Upper lobe of left lung (tissue), 6 donors: ENCODE data around the gene POU2F2. TPM values are rescaled to one million over a fixed set of nuclear protein-coding genes. Genes with fewer than 3 reads are reported as not detected.
"Not testable (repeated sequence)": the region's sequence is repeated elsewhere in the genome, so short reads cannot be mapped to it uniquely, and the experiment has no call there.

Source experiments
- ATAC-seq, 2 donors: fragments of 200-7000 bp; cut with Tn5 transposase; one replicate each; pipeline ENCODE4 v1.9.1; 2022; ENCODE audit warnings: mild to moderate bottlenecking in 2 of 2, moderate library complexity in 2 of 2; ENCODE audit not compliant: low FRiP score in 2 of 2
- DNase-seq, 2 donors: peaks; one replicate each; pipeline ENCODE4 v3.0.0-alpha.2; 2019 to 2020
- H3K27ac ChIP-seq, 4 donors: fragments of 200-600 bp; sonication (generic); one replicate each; pipeline ENCODE4 v1.5.1; 2016 to 2019
- H3K27me3 ChIP-seq, 4 donors: fragments of 200-600 bp; sonication (generic); one replicate each; pipeline ENCODE4 v1.5.1; 2017 to 2019
- H3K36me3 ChIP-seq, 4 donors: fragments of 200-600 bp; sonication (generic); one replicate each; pipeline ENCODE4 v1.5.1; 2016 to 2019
- H3K4me1 ChIP-seq, 4 donors: fragments of 200-600 bp; sonication (generic); one replicate each; pipeline ENCODE4 v1.5.1; 2018 to 2019
- H3K4me3 ChIP-seq, 4 donors: fragments of 200-600 bp; sonication (generic); one replicate each; pipeline ENCODE4 v1.5.1; 2017 to 2019; ENCODE audit warnings: mild to moderate bottlenecking in 2 of 4, moderate library complexity in 1 of 4
- H3K9me3 ChIP-seq, 4 donors: fragments of 200-600 bp; sonication (generic); one replicate each; pipeline ENCODE4 v1.5.1; 2018 to 2019
- EP300 ChIP-seq, 4 donors: sonication (generic); formaldehyde crosslinking; IDR thresholded peaks; one replicate each; pipeline ENCODE4 v1.5.1; 2017; ENCODE audit warnings: antibody characterized with exemption in 4 of 4, control low read depth in 2 of 4
- POLR2A ChIP-seq, 4 donors: fragments of 450-650 bp; IDR thresholded peaks; one replicate each; pipeline ENCODE4 v1.5.1; 2016 to 2017; ENCODE audit warnings: antibody characterized with exemption in 4 of 4, mild to moderate bottlenecking in 2 of 4
- POLR2AphosphoS5 ChIP-seq, 2 donors: sonication (generic); formaldehyde crosslinking; IDR thresholded peaks; one replicate each; pipeline ENCODE4 v1.5.1; 2017; ENCODE audit warnings: antibody characterized with exemption in 2 of 2
- WGBS, 2 donors: methylation state at CpG; one replicate each; pipeline ENCODE4 v1.1.5; 2017 to 2018; 5-methylcytosine and 5-hydroxymethylcytosine counted together
- total RNA-seq, 6 donors: library from RNA; depleted of rRNA in 4 of 6; stranded (reverse); fragments of >200 nt in 4 of 6; gene quantifications; one replicate each; pipeline versions ENCODE4 v1.1.0 to v1.2.1, GENCODE V29; 2016 to 2021
- TF ChIP-seq, protein P1 (sequence below), 6 experiments: fragments of 450-650 bp in 4 of 6; fragments of 200-600 bp in 2 of 6; sonication (generic) in 2 of 6; IDR thresholded peaks; one replicate each; pipeline ENCODE4 v1.5.1; 2016 to 2019; ENCODE audit warnings: antibody characterized with exemption in 6 of 6
- donor health status: DM: no; HTN: no; CAD: no; lungs with moderate emphysema.
- donor health status: DM: no; HTN: yes; CAD: no; lungs with severe emphysema.

Gene POU2F2
- total RNA-seq, 6 donors from 2014 or later: 1.3 to 12.0 (median 5.0) TPM

DNA sequence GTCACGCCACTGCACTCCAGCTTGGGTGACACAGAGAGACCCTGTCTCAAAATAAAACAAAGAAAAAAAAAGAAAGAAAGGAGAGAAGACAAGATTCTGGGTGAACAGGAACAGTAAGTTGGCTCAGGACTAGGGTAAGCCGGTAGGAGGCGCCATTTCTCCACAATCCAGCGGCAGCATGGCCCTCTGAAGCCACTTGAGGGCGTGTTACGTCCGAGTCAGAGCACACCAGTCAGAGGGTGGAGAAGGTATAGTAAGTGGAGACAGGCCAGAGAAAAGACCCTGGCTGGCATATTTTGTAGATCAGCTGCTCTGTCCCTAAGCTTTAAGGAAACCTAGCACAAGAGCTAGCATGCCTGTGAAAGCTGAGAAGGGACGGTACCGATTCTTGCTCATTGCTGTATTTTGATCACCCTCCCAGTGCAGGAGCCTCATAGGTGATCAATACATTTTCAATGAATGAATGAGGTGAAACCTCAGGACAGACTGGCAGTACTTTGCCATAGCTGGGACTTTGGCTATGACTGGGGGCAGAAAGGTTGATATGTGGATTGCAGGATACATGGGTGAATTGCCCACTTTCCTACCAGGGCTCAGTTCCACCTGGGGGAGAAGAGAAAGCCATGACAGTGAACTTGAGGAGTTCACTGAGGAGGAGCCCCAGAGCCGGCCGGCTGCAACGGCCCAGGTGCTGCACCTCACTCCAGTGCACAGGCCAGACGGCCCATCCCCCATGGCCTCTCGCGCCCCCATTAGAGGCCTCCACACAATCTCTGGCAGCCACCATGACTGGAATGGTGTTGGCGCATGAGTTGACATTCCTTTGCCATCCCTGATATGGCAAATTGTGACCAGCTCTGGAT, 23.5 kb downstream of the POU2F2 start:
- H3K27ac ChIP-seq: no peak overlapping the region
- H3K4me1 ChIP-seq: peaks cover 0 to 4% (median 0%) of the 10 kb centered on the region in 4 donors
- H3K4me3 ChIP-seq: no peak overlapping the region
- H3K27me3 ChIP-seq: no peaks in the 10 kb centered on the region
- ATAC-seq (peak; percentile 87 to 94), DNase-seq (peak in 1 of 2 donors; percentile 88)
- no peaks in the 10 kb centered on the region for H3K9me3 ChIP-seq
- TF ChIP-seq, protein P1, sequence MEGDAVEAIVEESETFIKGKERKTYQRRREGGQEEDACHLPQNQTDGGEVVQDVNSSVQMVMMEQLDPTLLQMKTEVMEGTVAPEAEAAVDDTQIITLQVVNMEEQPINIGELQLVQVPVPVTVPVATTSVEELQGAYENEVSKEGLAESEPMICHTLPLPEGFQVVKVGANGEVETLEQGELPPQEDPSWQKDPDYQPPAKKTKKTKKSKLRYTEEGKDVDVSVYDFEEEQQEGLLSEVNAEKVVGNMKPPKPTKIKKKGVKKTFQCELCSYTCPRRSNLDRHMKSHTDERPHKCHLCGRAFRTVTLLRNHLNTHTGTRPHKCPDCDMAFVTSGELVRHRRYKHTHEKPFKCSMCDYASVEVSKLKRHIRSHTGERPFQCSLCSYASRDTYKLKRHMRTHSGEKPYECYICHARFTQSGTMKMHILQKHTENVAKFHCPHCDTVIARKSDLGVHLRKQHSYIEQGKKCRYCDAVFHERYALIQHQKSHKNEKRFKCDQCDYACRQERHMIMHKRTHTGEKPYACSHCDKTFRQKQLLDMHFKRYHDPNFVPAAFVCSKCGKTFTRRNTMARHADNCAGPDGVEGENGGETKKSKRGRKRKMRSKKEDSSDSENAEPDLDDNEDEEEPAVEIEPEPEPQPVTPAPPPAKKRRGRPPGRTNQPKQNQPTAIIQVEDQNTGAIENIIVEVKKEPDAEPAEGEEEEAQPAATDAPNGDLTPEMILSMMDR (IDR thresholded peaks at IDR 0.05): peak; percentile 79 to 89 (median 85)
- no peak for TF ChIP-seq EP300 (IDR thresholded peaks at IDR 0.05)
- H3K36me3 ChIP-seq: no peaks in the 10 kb centered on the region
- WGBS, 2 donors: 25 to 32% methylated on average over 15 of the region's 16 CpGs

DNA sequence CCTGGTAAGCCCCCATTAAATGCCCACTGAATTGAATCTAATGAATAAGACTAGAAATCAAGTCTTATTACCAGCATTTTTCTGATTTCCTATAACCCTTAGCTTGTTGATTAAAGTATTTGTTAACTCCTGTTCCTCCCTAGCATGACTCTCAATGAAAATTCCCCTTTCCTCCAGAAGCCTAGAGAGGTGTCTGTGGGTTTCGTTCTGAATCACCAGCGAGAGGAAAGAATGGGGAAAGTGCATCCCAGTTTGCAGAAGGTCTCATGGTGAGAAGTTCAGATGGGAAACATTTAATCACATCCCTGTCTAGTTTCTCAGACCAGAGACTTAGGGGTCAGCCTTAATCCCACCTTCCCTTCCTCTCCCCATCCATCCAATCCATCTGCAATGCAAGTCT, 26.9 kb downstream of the POU2F2 start:
- H3K27ac ChIP-seq: no peak overlapping the region
- H3K9me3 ChIP-seq: no peaks in the 10 kb centered on the region
- 64 to 75% methylated on average over 2 of the region's 2 CpGs for WGBS, 2 donors
- TF ChIP-seq EP300 (IDR thresholded peaks at IDR 0.05): no peak
- TF ChIP-seq POLR2A (IDR thresholded peaks at IDR 0.05): no peak
- TF ChIP-seq, protein P1 (IDR thresholded peaks at IDR 0.05): no peak
- TF ChIP-seq POLR2AphosphoS5 (IDR thresholded peaks at IDR 0.05): no peak
- H3K4me1 ChIP-seq: peaks cover 0 to 4% (median 0%) of the 10 kb centered on the region in 4 donors
- H3K4me3 ChIP-seq: no peak overlapping the region
- DNase-seq: no peak
- ATAC-seq: no peak
- H3K36me3 ChIP-seq: no peaks in the 10 kb centered on the region
- H3K27me3 ChIP-seq: no peaks in the 10 kb centered on the region

DNA sequence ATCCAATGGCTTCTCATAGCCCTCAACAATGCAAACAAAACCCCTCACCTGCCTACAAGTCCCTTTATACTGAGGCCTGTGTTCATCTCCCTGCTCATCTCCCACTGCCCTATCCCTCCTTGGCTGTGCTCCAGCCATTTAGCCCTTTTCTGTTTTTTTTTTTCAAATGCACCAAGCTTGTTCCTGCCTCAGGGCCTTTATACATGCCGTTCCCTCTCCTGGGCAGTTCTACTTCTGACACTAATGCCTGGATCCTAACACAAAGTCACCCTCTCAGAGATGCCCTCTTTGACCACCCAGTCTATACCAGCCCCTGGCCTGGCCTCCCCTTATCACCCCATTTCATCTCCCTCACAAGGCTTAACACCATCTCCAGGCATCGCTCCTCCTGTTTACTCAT, 29.4 kb downstream of the POU2F2 start:
- H3K27me3 ChIP-seq: no peaks in the 10 kb centered on the region
- no peak overlapping the region for H3K27ac ChIP-seq
- no peaks in the 10 kb centered on the region for H3K4me1 ChIP-seq
- H3K9me3 ChIP-seq: no peaks in the 10 kb centered on the region
- ATAC-seq: no peak
- no peak for TF ChIP-seq EP300 (IDR thresholded peaks at IDR 0.05)
- no peak for TF ChIP-seq POLR2AphosphoS5 (IDR thresholded peaks at IDR 0.05)
- TF ChIP-seq POLR2A (IDR thresholded peaks at IDR 0.05): no peak
- TF ChIP-seq, protein P1 (IDR thresholded peaks at IDR 0.05): no peak
- DNase-seq: no peak
- no peak overlapping the region for H3K4me3 ChIP-seq
- no peaks in the 10 kb centered on the region for H3K36me3 ChIP-seq
- WGBS, 2 donors: 84 to 87% methylated on average over 2 of the region's 2 CpGs

DNA sequence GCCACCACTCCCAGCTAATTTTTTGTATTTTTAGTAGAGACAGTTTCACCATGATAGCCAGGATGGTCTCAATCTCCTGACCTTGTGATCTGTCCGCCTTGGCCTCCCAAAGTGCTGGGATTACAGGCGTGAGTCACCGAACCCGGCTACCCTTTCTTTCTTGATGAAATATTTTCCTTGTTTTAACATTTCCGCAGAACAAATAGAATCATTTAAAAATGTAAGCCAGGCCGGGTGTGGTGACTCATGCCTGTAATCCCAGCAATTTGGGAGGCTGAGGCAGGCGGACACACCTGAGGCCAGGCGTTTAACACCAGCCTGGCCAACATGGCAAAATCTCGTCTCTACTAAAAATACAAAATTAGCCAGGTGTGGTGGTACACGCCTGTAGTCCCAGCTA, 32.0 kb downstream of the POU2F2 start:
- DNase-seq, H3K27ac ChIP-seq, H3K4me3 ChIP-seq, ATAC-seq, H3K36me3 ChIP-seq, H3K9me3 ChIP-seq, H3K27me3 ChIP-seq, H3K4me1 ChIP-seq: not testable (repeated sequence)
- WGBS, 2 donors: 92 to 95% methylated on average over 10 of the region's 10 CpGs

DNA sequence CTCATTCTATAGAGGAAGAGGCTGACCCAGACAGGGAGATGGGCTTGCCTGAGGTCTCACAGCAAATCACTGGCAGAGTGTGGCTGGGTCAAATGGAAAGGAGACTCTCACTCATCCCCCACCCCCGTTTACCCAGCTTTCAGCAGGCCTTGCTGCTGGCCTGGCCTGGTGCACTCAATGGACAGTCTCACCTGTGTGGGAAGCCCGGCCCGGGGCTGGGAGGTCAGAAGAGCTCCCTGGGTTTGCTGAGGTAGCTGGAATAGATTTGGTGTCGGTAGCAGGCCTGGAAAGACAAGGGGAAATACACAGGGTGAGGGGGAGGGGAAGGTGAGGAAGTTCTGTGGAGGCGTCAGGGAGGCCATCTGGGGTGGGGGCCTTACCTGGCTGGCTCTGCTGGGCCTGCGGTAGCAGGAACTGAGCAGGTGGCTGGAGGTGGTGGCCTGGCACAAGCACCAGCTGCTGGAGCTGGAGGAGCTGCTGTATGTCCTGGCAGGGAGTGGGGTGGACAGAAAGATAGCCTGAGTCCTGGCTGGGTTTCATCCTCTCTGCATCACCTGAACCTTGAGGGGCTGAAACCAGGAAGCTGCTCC, 32.8 kb downstream of the POU2F2 start:
- TF ChIP-seq POLR2A (IDR thresholded peaks at IDR 0.05) (no peak), POLR2AphosphoS5 (IDR thresholded peaks at IDR 0.05) (no peak), EP300 (IDR thresholded peaks at IDR 0.05) (no peak)
- TF ChIP-seq, protein P1 (IDR thresholded peaks at IDR 0.05): no peak
- Histone ChIP-seq H3K36me3 (no peaks in the 10 kb centered on the region), H3K27me3 (peaks cover 0 to 3% (median 0%) of the 10 kb centered on the region in 4 donors), H3K27ac (no peak overlapping the region), H3K4me1 (peaks cover 0 to 5% (median 0%) of the 10 kb centered on the region in 4 donors), H3K4me3 (no peak overlapping the region), H3K9me3 (no peaks in the 10 kb centered on the region)
- DNase-seq (no peak), ATAC-seq (no peak)
- WGBS, 2 donors: 73 to 88% methylated on average over 4 to 6 of the region's 6 CpGs
